ENCODE results near the gene FBXW4. TPM values are rescaled to one million over a fixed set of nuclear protein-coding genes. Genes with fewer than 3 reads are reported as not detected.

FBXW4 gene
- polyA plus RNA-seq, 1 donor (not counting 4 experiments of a cell fraction or from before 2014, with no cell fraction given) = 22.3 TPM

DNA sequence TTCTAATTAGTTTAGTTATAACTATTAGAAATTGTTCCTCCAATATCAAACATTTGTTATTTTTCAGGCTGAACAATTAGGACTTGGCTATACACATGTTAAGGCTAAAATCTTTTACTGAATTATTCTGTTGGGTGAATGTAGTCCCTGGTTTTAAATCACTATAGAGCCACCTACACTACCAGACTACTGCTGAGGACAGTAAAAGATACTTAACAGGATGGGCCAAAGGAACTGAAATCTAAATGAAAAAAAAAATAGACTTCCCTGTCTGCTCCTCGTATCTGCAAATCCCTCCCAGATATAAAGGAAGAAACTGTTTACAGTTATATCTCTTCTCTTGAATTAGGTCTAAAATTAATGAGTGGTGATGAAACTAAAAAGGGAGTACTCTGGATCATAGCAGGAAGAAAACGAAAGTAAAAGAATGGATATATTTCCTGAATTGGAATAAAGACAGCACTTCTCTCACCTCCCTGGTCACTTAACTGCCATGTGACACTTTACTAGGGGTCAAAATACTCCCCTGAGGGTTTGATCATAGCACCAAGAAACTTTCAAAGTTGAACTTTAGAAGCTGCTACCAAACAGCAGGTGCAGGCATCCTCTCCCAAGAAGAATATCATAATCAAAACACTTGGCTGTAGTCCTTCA, 12.7 kb downstream of the FBXW4 start:
- no peaks in the 10 kb centered on the region for H3K9me1 ChIP-seq (ENCODE audit: control insufficient read depth, extremely low read depth, insufficient read depth, low read length)
- no peaks in the 10 kb centered on the region for H3K27me3 ChIP-seq (ENCODE audit: control insufficient read depth, extremely low read depth, insufficient read depth, low read length)
- H3K4me3 ChIP-seq (ENCODE audit: control insufficient read depth in 2 of 3, extremely low read depth in 1 of 3, insufficient read depth in 2 of 3, low read depth in 1 of 3, low read length in 3 of 3) = no peak overlapping the region
- H3K36me3 ChIP-seq (ENCODE audit: control insufficient read depth in 2 of 2, extremely low read depth in 1 of 2, insufficient read depth in 2 of 2, low read length in 2 of 2) = no peaks in the 10 kb centered on the region
- no peak overlapping the region for H3K27ac ChIP-seq (ENCODE audit: control insufficient read depth, insufficient read depth, low read length)
- no peak for DNase-seq (ENCODE audit: low read depth, low spot score)
- no peaks in the 10 kb centered on the region for H4K20me1 ChIP-seq (ENCODE audit: control insufficient read depth, extremely low read depth, insufficient read depth, low read length)
- no peak overlapping the region for H3K9ac ChIP-seq (ENCODE audit: control insufficient read depth, extremely low read depth, insufficient read depth, low read length)
- no peak for FAIRE-seq
- H3K79me2 ChIP-seq (ENCODE audit: control insufficient read depth, insufficient read depth, low read length) = no peaks in the 10 kb centered on the region
- peak overlapping the region; percentile 33 for H3K4me2 ChIP-seq (ENCODE audit: control insufficient read depth, extremely low read depth, insufficient read depth, low read depth, low read length)
- H3K9me3 ChIP-seq (ENCODE audit: control insufficient read depth, low read depth, low read length) = no peaks in the 10 kb centered on the region
- dilution Hi-C loops (cut with MboI; ENCODE audit: extremely low pct_ligation_motif_present, low sequenced_read_pairs) = no loop called here
- TF ChIP-seq EZH2 (IDR thresholded peaks at IDR 0.05; ENCODE audit: low read length) = no peak
- TF ChIP-seq, protein P1, sequence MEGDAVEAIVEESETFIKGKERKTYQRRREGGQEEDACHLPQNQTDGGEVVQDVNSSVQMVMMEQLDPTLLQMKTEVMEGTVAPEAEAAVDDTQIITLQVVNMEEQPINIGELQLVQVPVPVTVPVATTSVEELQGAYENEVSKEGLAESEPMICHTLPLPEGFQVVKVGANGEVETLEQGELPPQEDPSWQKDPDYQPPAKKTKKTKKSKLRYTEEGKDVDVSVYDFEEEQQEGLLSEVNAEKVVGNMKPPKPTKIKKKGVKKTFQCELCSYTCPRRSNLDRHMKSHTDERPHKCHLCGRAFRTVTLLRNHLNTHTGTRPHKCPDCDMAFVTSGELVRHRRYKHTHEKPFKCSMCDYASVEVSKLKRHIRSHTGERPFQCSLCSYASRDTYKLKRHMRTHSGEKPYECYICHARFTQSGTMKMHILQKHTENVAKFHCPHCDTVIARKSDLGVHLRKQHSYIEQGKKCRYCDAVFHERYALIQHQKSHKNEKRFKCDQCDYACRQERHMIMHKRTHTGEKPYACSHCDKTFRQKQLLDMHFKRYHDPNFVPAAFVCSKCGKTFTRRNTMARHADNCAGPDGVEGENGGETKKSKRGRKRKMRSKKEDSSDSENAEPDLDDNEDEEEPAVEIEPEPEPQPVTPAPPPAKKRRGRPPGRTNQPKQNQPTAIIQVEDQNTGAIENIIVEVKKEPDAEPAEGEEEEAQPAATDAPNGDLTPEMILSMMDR (optimal IDR thresholded peaks at IDR 0.05 in 1 of 3, IDR thresholded peaks at IDR 0.05 in 1 of 3, conservative IDR thresholded peaks at IDR 0.05 in 1 of 3; ENCODE audit: extremely low read depth in 1 of 3, insufficient read depth in 2 of 3, low read length in 3 of 3) = no peak
- H3K4me1 ChIP-seq (ENCODE audit: control insufficient read depth, extremely low read depth, insufficient read depth, low read length) = peaks cover 4% of the 10 kb centered on the region
- H2AFZ ChIP-seq (ENCODE audit: control insufficient read depth, low read length) = no peak overlapping the region

DNA sequence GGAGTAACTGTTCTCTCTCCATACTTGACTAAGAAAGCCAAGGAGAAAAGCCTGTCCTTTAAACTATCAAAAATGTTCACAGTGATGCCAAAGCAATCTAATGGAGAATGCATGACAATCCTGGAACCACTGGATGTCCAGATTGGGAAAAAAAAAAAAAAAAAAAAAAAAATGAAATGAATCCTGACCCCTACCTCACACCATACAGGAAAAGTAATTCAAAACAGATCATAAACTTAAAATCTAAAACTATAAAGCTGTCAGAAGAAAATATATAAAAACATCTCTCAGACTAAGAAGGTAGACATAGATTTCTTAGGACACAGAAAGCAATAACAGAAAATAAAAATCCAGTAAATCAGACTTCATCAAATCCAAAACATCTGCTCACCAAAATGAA, 18.4 kb downstream of the FBXW4 start:
- no peak for DNase-seq (ENCODE audit: low read depth, low spot score)
- Histone ChIP-seq H3K27me3 (ENCODE audit: control insufficient read depth, extremely low read depth, insufficient read depth, low read length) (no peaks in the 10 kb centered on the region), H3K9me1 (ENCODE audit: control insufficient read depth, extremely low read depth, insufficient read depth, low read length) (no peaks in the 10 kb centered on the region), H3K36me3 (ENCODE audit: control insufficient read depth in 2 of 2, extremely low read depth in 1 of 2, insufficient read depth in 2 of 2, low read length in 2 of 2) (peaks cover 5 to 10% of the 10 kb centered on the region in 2 experiments), H3K9ac (ENCODE audit: control insufficient read depth, extremely low read depth, insufficient read depth, low read length) (no peak overlapping the region), H3K4me3 (ENCODE audit: control insufficient read depth in 2 of 3, extremely low read depth in 1 of 3, insufficient read depth in 2 of 3, low read depth in 1 of 3, low read length in 3 of 3) (no peak overlapping the region), H3K79me2 (ENCODE audit: control insufficient read depth, insufficient read depth, low read length) (no peaks in the 10 kb centered on the region), H4K20me1 (ENCODE audit: control insufficient read depth, extremely low read depth, insufficient read depth, low read length) (no peaks in the 10 kb centered on the region), H3K4me1 (ENCODE audit: control insufficient read depth, extremely low read depth, insufficient read depth, low read length) (no peaks in the 10 kb centered on the region), H3K4me2 (ENCODE audit: control insufficient read depth, extremely low read depth, insufficient read depth, low read depth, low read length) (no peak overlapping the region), H3K9me3 (ENCODE audit: control insufficient read depth, low read depth, low read length) (no peaks in the 10 kb centered on the region), H3K27ac (ENCODE audit: control insufficient read depth, insufficient read depth, low read length) (no peak overlapping the region), H2AFZ (ENCODE audit: control insufficient read depth, low read length) (no peak overlapping the region)
- dilution Hi-C loops (cut with MboI; ENCODE audit: extremely low pct_ligation_motif_present, low sequenced_read_pairs) = no loop called here
- TF ChIP-seq EZH2 (IDR thresholded peaks at IDR 0.05; ENCODE audit: low read length) = no peak
- TF ChIP-seq, protein P1 (optimal IDR thresholded peaks at IDR 0.05 in 1 of 3, IDR thresholded peaks at IDR 0.05 in 1 of 3, conservative IDR thresholded peaks at IDR 0.05 in 1 of 3; ENCODE audit: extremely low read depth in 1 of 3, insufficient read depth in 2 of 3, low read length in 3 of 3) = no peak
- no peak for FAIRE-seq
